Left ventricle myocardium inferior (tissue), 1 donor: ENCODE measurements around the gene DNAH12. TPM values are rescaled to one million over a fixed set of nuclear protein-coding genes. Genes with fewer than 3 reads are reported as not detected.

Experiments
- DNase-seq: peaks from one replicate; pipeline ENCODE4 v3.0.0-alpha.2; 2020
- H3K27ac ChIP-seq: fragments of 200-600 bp; replicated peaks from 2 replicates; pipeline ENCODE4 v1.8.0; 2021
- H3K27me3 ChIP-seq: fragments of 200-600 bp; 2 replicates; pipeline ENCODE4 v1.8.0; 2021; ENCODE audit warnings: low read depth
- H3K36me3 ChIP-seq: fragments of 200-600 bp; 2 replicates; pipeline ENCODE4 v1.8.0; 2021
- H3K4me1 ChIP-seq: fragments of 200-600 bp; 2 replicates; pipeline ENCODE4 v1.8.0; 2021
- H3K4me3 ChIP-seq: fragments of 200-600 bp; 2 replicates; pipeline ENCODE4 v1.8.0; 2021; ENCODE audit warnings: mild to moderate bottlenecking, moderate library complexity
- H3K9me3 ChIP-seq: fragments of 200-600 bp; replicated peaks from 2 replicates; pipeline ENCODE4 v1.8.0; 2021
- CTCF ChIP-seq: fragments of 200-600 bp; IDR thresholded peaks from 2 replicates; pipeline ENCODE4 v1.8.0; 2021; ENCODE audit warnings: antibody characterized with exemption, mild to moderate bottlenecking, borderline replicate concordance
- intact Hi-C: fragments of 100-400 bp; cut with micrococcal nuclease; formaldehyde crosslinking; loops from one replicate; pipeline ENCODE4 v1.11.0; 2022
- total RNA-seq: library from RNA; stranded (reverse); fragmentation: NEBNext Ultra II Directional; extraction: Animal tissue kit (Norgen Biotek cat#: 25700); gene quantifications from one replicate; pipeline ENCODE4 v1.2.1, GENCODE V29; 2021
- donor health status: DM: no; HTN: yes; CAD: no; lungs with severe emphysema.

Gene DNAH12
- total RNA-seq, 1 donor from 2014 or later, result 0.16 TPM

DNA sequence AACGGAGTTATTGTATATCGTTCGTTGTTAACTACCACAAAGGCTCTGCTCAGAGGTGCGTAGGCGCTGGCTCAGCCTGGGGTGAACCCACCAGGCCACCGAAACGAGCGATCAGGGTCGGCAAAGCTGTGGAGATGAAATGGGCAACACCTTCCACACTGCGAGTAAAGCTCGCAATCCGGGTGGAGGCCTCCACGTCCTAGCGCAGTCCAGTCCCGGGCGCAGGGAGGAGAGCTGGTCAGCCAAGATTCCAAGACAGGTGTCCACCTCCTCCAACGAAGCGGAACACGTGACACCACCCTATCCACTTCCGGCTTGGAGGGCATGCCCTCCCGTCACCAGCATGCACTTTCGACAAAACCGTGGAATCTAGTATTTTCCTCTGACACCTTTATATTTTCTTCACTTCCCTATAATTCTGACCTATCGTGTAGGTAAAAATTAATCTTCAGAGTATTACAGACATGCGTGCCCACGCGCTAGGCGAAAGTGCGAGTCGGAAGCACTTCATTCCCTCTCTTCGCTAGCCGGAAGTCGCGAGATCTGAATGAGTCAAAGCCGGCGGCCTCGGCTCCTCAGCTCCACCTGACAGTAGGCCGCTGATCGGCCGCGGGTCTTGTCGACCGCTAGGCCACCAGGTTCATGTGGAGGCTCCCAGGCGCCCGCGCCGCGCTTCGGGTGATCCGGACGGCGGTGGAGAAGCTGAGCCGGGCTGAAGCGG, 11.8 kb upstream of the DNAH12 start, which contains the start of gene PDE12:
Gene PDE12, plus strand, starts transcription at position 537 of the 721 bp plus-strand sequence. Its CDS starts 106 bp downstream, at position 643.
- Histone ChIP-seq H3K27ac (peak within 1 kb of the TSS; percentile 94), H3K27me3 (no peaks in the 10 kb centered on the region), H3K4me1 (peaks cover 51% of the 10 kb centered on the region), H3K4me3 (peak within 1 kb of the TSS; percentile 95), H3K9me3 (no peaks in the 10 kb centered on the region), H3K36me3 (peaks cover 21% of the 10 kb centered on the region)
- DNase-seq, result peak; percentile 79
- intact Hi-C loops, result no loop called here
- TF ChIP-seq CTCF, result no peak

DNA sequence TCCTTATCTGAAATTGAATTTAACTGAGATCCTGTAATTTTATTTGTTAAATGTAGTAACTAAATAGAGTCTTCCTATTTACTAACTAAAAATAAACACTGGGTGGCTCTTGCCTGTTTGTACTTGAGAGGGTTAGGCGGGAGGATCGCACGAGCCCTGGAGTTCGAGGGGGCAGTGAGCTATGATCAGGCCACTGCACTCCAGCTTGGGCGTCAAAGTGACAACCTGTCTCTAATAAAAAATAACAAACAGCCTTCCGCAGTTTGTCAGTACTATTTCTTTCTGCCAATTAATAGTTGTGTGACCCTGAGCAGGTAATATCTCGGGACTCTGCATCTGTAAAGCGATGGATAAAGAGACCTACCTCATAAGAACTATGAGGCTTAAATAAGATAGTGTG, 11.2 kb upstream of the DNAH12 start:
- Histone ChIP-seq H3K9me3 (no peaks in the 10 kb centered on the region), H3K4me3 (peak overlapping the region; percentile 95), H3K36me3 (peaks cover 15% of the 10 kb centered on the region), H3K4me1 (peaks cover 51% of the 10 kb centered on the region), H3K27me3 (no peaks in the 10 kb centered on the region), H3K27ac (peak overlapping the region; percentile 94)
- no peak for TF ChIP-seq CTCF
- DNase-seq, result no peak
- intact Hi-C loops, result no loop called here

GRCh38 chr3:57546616-57547015, 2.5 kb upstream of the DNAH12 start:
- H3K4me3 ChIP-seq, result no peak overlapping the region
- no peak overlapping the region for H3K27ac ChIP-seq

GRCh38 chr3:57545636-57546268, 1.6 kb upstream of the DNAH12 start:
- H3K9me3 ChIP-seq, result no peaks in the 10 kb centered on the region
- H3K36me3 ChIP-seq, result peaks cover 6% of the 10 kb centered on the region
- H3K4me3 ChIP-seq, result no peak overlapping the region
- no peak for DNase-seq
- H3K4me1 ChIP-seq, result peaks cover 23% of the 10 kb centered on the region
- H3K27ac ChIP-seq, result peak overlapping the region; percentile 5
- intact Hi-C loops, result no loop called here
- H3K27me3 ChIP-seq, result no peaks in the 10 kb centered on the region
- no peak for TF ChIP-seq CTCF

More at GRCh38 chr3:57546616-57547015, 2.5 kb upstream of the DNAH12 start:
- intact Hi-C loops, result no loop called here
- TF ChIP-seq CTCF, result no peak
- Histone ChIP-seq H3K36me3 (peaks cover 6% of the 10 kb centered on the region), H3K4me1 (peaks cover 23% of the 10 kb centered on the region), H3K9me3 (no peaks in the 10 kb centered on the region), H3K27me3 (no peaks in the 10 kb centered on the region)
- no peak for DNase-seq

DNA sequence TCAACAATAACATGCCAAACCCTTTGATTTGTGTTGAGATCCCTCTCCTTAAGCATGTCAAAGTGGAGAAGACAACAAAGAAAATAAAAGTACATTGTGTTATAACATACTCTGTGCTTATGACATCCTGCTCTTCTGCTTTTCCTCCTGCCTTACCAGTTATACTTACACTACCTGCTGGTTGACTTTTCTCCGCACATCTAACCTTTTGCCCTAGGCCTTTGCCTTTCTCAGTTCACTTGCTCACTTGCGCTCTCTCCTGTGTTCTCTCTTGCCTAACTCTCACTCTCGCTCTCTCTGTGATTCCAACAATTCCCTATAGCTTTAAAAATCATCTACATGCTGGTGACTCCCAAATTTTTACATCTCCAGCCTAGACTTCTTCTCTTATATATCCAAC, 5.7 kb downstream of the DNAH12 start:
- intact Hi-C loops, result no loop called here
- TF ChIP-seq CTCF, result no peak
- no peaks in the 10 kb centered on the region for H3K36me3 ChIP-seq
- no peaks in the 10 kb centered on the region for H3K9me3 ChIP-seq
- no peak overlapping the region for H3K27ac ChIP-seq
- H3K4me3 ChIP-seq, result no peak overlapping the region
- no peaks in the 10 kb centered on the region for H3K27me3 ChIP-seq
- H3K4me1 ChIP-seq, result no peaks in the 10 kb centered on the region
- no peak for DNase-seq
